Measurements from ENCODE around the gene CLDN10.

The CLDN10 gene

DNA sequence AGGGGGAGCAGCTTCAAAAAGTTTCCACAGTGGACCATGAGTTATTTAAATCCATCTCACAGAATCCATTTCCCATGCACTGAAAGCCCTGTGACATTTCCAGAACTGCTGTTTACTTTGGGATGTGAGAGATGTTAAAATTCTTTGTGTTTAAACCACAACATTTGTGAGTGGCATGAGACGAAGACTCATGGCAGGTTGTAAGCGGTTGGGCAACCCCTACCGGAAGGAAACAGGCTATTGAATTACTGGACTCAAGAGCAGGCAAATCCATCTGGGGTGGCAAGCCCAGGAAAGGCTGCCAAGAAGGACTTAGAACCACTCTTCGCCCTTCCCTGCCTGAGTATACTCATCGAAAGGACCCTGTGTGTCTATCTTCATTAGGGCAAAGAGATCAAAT, 22.3 kb upstream of the CLDN10 start:
- TF ChIP-seq EP300 (IDR thresholded peaks at IDR 0.05; ENCODE audit: borderline replicate concordance) (peak; percentile 47; the same call in 1 of the 2 replicates), RAD21 (IDR thresholded peaks at IDR 0.05; ENCODE audit: low read depth) (peak; percentile 29; the same call in 1 of the 2 replicates), YY1 (IDR thresholded peaks at IDR 0.05; ENCODE audit: low read depth) (peak; percentile 26; the same call in 1 of the 2 replicates), CREB1 (IDR thresholded peaks at IDR 0.05; ENCODE audit: low read depth) (no peak), FOXM1 (IDR thresholded peaks at IDR 0.05; ENCODE audit: borderline replicate concordance, low read depth) (0 out of 2 replicates have a peak, but pooled peaks have one; percentile 22), ZBTB7A (IDR thresholded peaks at IDR 0.05; ENCODE audit: low read depth) (no peak), TCF12 (IDR thresholded peaks at IDR 0.05; ENCODE audit: low read depth) (peak; percentile 51; the same call in 1 of the 2 replicates), TEAD4 (IDR thresholded peaks at IDR 0.05) (0 out of 2 replicates have a peak, but pooled peaks have one; percentile 19), CEBPB (IDR thresholded peaks at IDR 0.05) (peak; percentile 89), NFIC (IDR thresholded peaks at IDR 0.05) (peak; percentile 73), EGR1 (IDR thresholded peaks at IDR 0.05) (no peak), TAF1 (IDR thresholded peaks at IDR 0.05; ENCODE audit: low read depth) (no peak), REST (IDR thresholded peaks at IDR 0.05; ENCODE audit: low read depth) (no peak)
- TF ChIP-seq, protein P1, sequence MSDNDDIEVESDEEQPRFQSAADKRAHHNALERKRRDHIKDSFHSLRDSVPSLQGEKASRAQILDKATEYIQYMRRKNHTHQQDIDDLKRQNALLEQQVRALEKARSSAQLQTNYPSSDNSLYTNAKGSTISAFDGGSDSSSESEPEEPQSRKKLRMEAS (IDR thresholded peaks at IDR 0.05) = no peak
- TF ChIP-seq, protein P2, sequence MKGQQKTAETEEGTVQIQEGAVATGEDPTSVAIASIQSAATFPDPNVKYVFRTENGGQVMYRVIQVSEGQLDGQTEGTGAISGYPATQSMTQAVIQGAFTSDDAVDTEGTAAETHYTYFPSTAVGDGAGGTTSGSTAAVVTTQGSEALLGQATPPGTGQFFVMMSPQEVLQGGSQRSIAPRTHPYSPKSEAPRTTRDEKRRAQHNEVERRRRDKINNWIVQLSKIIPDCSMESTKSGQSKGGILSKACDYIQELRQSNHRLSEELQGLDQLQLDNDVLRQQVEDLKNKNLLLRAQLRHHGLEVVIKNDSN (IDR thresholded peaks at IDR 0.05) = no peak

- TF ChIP-seq YY1 (IDR thresholded peaks at IDR 0.05; ENCODE audit: low read depth) = no peak
- TF ChIP-seq, protein P2 (IDR thresholded peaks at IDR 0.05) = no peak
- no peak for TF ChIP-seq RAD21 (IDR thresholded peaks at IDR 0.05; ENCODE audit: low read depth)
- TF ChIP-seq FOXM1 (IDR thresholded peaks at IDR 0.05; ENCODE audit: borderline replicate concordance, low read depth) = no peak
- TF ChIP-seq EP300 (IDR thresholded peaks at IDR 0.05; ENCODE audit: borderline replicate concordance) = no peak
- no peak for TF ChIP-seq NFIC (IDR thresholded peaks at IDR 0.05)
- TF ChIP-seq ZBTB7A (IDR thresholded peaks at IDR 0.05; ENCODE audit: low read depth) = no peak
- no peak for TF ChIP-seq TEAD4 (IDR thresholded peaks at IDR 0.05)
- no peak for TF ChIP-seq CEBPB (IDR thresholded peaks at IDR 0.05)
- no peak for TF ChIP-seq TCF12 (IDR thresholded peaks at IDR 0.05; ENCODE audit: low read depth)
- no peak for TF ChIP-seq TAF1 (IDR thresholded peaks at IDR 0.05; ENCODE audit: low read depth)
- no peak for TF ChIP-seq REST (IDR thresholded peaks at IDR 0.05; ENCODE audit: low read depth)
- TF ChIP-seq EGR1 (IDR thresholded peaks at IDR 0.05) = no peak
- TF ChIP-seq, protein P1 (IDR thresholded peaks at IDR 0.05) = no peak
- no peak for TF ChIP-seq CREB1 (IDR thresholded peaks at IDR 0.05; ENCODE audit: low read depth)
Measured at GRCh38 chr13:95533545-95534160, 18.9 kb upstream of the CLDN10 start.

DNA sequence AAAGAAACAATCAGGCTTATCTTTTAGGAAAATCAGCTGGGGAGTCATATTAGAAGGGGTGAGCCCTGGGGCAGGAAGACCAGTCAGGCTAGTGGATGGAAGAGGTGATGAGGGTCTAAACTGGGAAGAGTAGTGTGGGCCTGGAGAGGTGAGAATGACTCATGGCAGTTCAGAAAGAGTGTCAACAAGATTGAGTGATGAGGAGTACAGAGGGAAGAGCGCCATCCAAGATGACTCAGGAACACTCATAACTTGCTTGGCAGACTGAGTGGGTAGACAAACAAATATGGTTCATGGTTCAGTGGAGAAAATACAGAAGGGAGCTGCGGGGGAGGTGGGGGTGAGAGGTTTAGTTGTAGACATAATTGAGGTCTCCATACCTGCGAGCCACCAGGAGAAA, 17.3 kb upstream of the CLDN10 start:
- TF ChIP-seq EP300 (IDR thresholded peaks at IDR 0.05; ENCODE audit: borderline replicate concordance) (peak; percentile 78), TEAD4 (IDR thresholded peaks at IDR 0.05) (peak; percentile 40; the same call in 1 of the 2 replicates), REST (IDR thresholded peaks at IDR 0.05; ENCODE audit: low read depth) (no peak), ZBTB7A (IDR thresholded peaks at IDR 0.05; ENCODE audit: low read depth) (no peak), FOXM1 (IDR thresholded peaks at IDR 0.05; ENCODE audit: borderline replicate concordance, low read depth) (0 out of 2 replicates have a peak, but pooled peaks have one; percentile 30), TCF12 (IDR thresholded peaks at IDR 0.05; ENCODE audit: low read depth) (peak; percentile 45; the same call in 1 of the 2 replicates), EGR1 (IDR thresholded peaks at IDR 0.05) (peak; percentile 55), CREB1 (IDR thresholded peaks at IDR 0.05; ENCODE audit: low read depth) (no peak), NFIC (IDR thresholded peaks at IDR 0.05) (peak; percentile 85)

All from Ishikawa (cell line).